ENCODE data around the gene ADGRD1.

- TF ChIP-seq SPI1 (IDR thresholded peaks at IDR 0.05; ENCODE audit: low read depth, low read length) (no peak), POLR2AphosphoS5 (IDR thresholded peaks at IDR 0.05; ENCODE audit: low read depth, low read length) (no peak), POLR2A (IDR thresholded peaks at IDR 0.05; ENCODE audit: low read depth, low read length) (no peak), TAF1 (IDR thresholded peaks at IDR 0.05; ENCODE audit: low read depth, low read length) (no peak), PAX5 (IDR thresholded peaks at IDR 0.05; ENCODE audit: insufficient read depth, low read length, severe bottlenecking) (no peak), POU2F2 (IDR thresholded peaks at IDR 0.05; ENCODE audit: low read depth, low read length) (no peak)
Measured at GRCh38 chr12:131077931-131078391, 124.3 kb downstream of the ADGRD1 start.
